Aorta (tissue), 5 donors: ENCODE results near the gene LAMA4. TPM values are rescaled to one million over a fixed set of nuclear protein-coding genes. Genes with fewer than 3 reads are reported as not detected.

Experiments
- ATAC-seq: fragments of 200-7000 bp; cut with Tn5 transposase; one replicate; pipeline ENCODE4 v1.9.1; 2022; ENCODE audit warnings: moderate library complexity; ENCODE audit not compliant: low FRiP score
- DNase-seq, 2 donors: peaks; one replicate each; pipeline ENCODE4 v3.0.0-alpha.2; 2020
- H3K27ac ChIP-seq, 2 donors: one replicate each; pipeline ENCODE4 v1.5.1; 2013; ENCODE audit warnings: low read length in 2 of 2, mild to moderate bottlenecking in 2 of 2, moderate library complexity in 2 of 2, control low read depth in 1 of 2, inconsistent platforms in 1 of 2, low read depth in 1 of 2
- H3K27me3 ChIP-seq, 2 donors: one replicate each; pipeline ENCODE4 v1.6.1; 2013; ENCODE audit warnings: control low read depth in 1 of 2, low read length in 1 of 2, mild to moderate bottlenecking in 1 of 2, moderate library complexity in 1 of 2; ENCODE audit not compliant: insufficient read depth in 2 of 2, control insufficient read depth in 1 of 2
- H3K36me3 ChIP-seq, 2 donors: one replicate each; pipeline ENCODE4 v1.6.1; 2013; ENCODE audit warnings: control low read depth in 1 of 2, low read length in 1 of 2, mild to moderate bottlenecking in 1 of 2; ENCODE audit not compliant: insufficient read depth in 2 of 2, control insufficient read depth in 1 of 2
- H3K4me1 ChIP-seq, 2 donors: one replicate each; pipeline ENCODE4 v1.6.1; 2013; ENCODE audit warnings: low read length in 2 of 2, control low read depth in 1 of 2, mild to moderate bottlenecking in 1 of 2, moderate library complexity in 1 of 2; ENCODE audit not compliant: insufficient read depth in 2 of 2, control insufficient read depth in 1 of 2
- H3K4me3 ChIP-seq, 2 donors: one replicate each; pipeline ENCODE4 v1.5.1; 2013; ENCODE audit warnings: low read length in 2 of 2, control low read depth in 1 of 2, mild to moderate bottlenecking in 1 of 2
- H3K9me3 ChIP-seq: one replicate; pipeline ENCODE4 v1.6.1; 2013; ENCODE audit warnings: mild to moderate bottlenecking, low read length; ENCODE audit not compliant: control insufficient read depth
- WGBS, 2 donors: extraction: QIAGEN DNeasy Blood & Tissue Kit; methylation state at CpG; one replicate each; pipeline ENCODE4 v1.1.7; 2013; 5-methylcytosine and 5-hydroxymethylcytosine counted together
- intact Hi-C, 2 donors: fragments of 100-400 bp; cut with DNase I; formaldehyde crosslinking; loops; one replicate each; pipeline versions ENCODE4 v1.14.2 to v1.15.0; 2022
- polyA plus RNA-seq, 2 donors: library from polyadenylated mRNA; stranded (reverse); fragments of 200-250 nt; gene quantifications; one replicate each; pipeline ENCODE4 v1.2.3, GENCODE V29; 2013
- total RNA-seq, 2 donors: library from RNA; stranded (reverse); fragmentation: NEBNext Ultra II Directional; extraction: Animal tissue kit (Norgen Biotek cat#: 25700); gene quantifications; one replicate each; pipeline ENCODE4 v1.2.1, GENCODE V29; 2021
- donor health status: healthy with polysubstance abuse.
- donor health status: Bipolar disorder and iron deficiency.
- donor health status: DM: no; HTN: no; CAD: no.
- donor health status: DM: no; HTN: no; CAD: no.
- donor health status: DM: yes; HTN: yes; CAD: no.

The LAMA4 gene
- total and polyA plus RNA-seq, 4 donors = 7.8 to 150 (median 67.5) TPM

GRCh38 chr6:112173221-112173804 is 81.1 kb downstream of the LAMA4 start:
- ATAC-seq (no peak), DNase-seq (no peak)
- no peaks in the 10 kb centered on the region for H3K4me1 ChIP-seq
- no peaks in the 10 kb centered on the region for H3K27me3 ChIP-seq
- H3K4me3 ChIP-seq = no peak overlapping the region
- WGBS, 2 donors = 74 to 77% methylated on average over 2 of the region's 2 CpGs
- H3K36me3 ChIP-seq = peaks cover 4 to 8% of the 10 kb centered on the region in 2 donors
- no peak overlapping the region for H3K27ac ChIP-seq
- intact Hi-C loops = no loop called here
- H3K9me3 ChIP-seq = no peaks in the 10 kb centered on the region

GRCh38 chr6:112172540-112172939 is 81.8 kb downstream of the LAMA4 start:
- Histone ChIP-seq H3K4me1 (no peaks in the 10 kb centered on the region), H3K9me3 (no peaks in the 10 kb centered on the region), H3K4me3 (no peak overlapping the region), H3K27me3 (no peaks in the 10 kb centered on the region), H3K27ac (no peak overlapping the region), H3K36me3 (peaks cover 4 to 8% of the 10 kb centered on the region in 2 donors)
- intact Hi-C loops = no loop called here
- 80 to 81% methylated on average over 7 of the region's 7 CpGs for WGBS, 2 donors
- ATAC-seq (no peak), DNase-seq (no peak)

- intact Hi-C loops = no loop called here
- Histone ChIP-seq H3K27ac (no peak overlapping the region), H3K9me3 (no peaks in the 10 kb centered on the region), H3K4me1 (no peaks in the 10 kb centered on the region), H3K27me3 (no peaks in the 10 kb centered on the region), H3K36me3 (peaks cover 4 to 5% of the 10 kb centered on the region in 2 donors), H3K4me3 (no peak overlapping the region)
- WGBS, 2 donors = 93 to 94% methylated on average over 1 of the region's 1 CpG
- ATAC-seq (no peak), DNase-seq (no peak)
Observed at GRCh38 chr6:112169541-112169940, 84.8 kb downstream of the LAMA4 start.

GRCh38 chr6:112163295-112164257 is 90.8 kb downstream of the LAMA4 start:
- H3K9me3 ChIP-seq = no peaks in the 10 kb centered on the region
- WGBS, 2 donors = 48 to 55% methylated on average over 21 of the region's 21 CpGs
- H3K27ac ChIP-seq = no peak overlapping the region
- no peaks in the 10 kb centered on the region for H3K4me1 ChIP-seq
- DNase-seq = peak; percentile 74 to 84
- no peak overlapping the region for H3K4me3 ChIP-seq
- no peaks in the 10 kb centered on the region for H3K36me3 ChIP-seq
- H3K27me3 ChIP-seq = no peaks in the 10 kb centered on the region
- intact Hi-C loops = no loop called here
- peak; percentile 77 for ATAC-seq

- no peaks in the 10 kb centered on the region for H3K36me3 ChIP-seq
- no peaks in the 10 kb centered on the region for H3K27me3 ChIP-seq
- intact Hi-C loops = no loop called here
- H3K4me3 ChIP-seq = no peak overlapping the region
- H3K9me3 ChIP-seq = no peaks in the 10 kb centered on the region
- 94% methylated on average over 1 of the region's 1 CpG for WGBS, 2 donors
- ATAC-seq (no peak), DNase-seq (no peak)
- H3K4me1 ChIP-seq = no peaks in the 10 kb centered on the region
- no peak overlapping the region for H3K27ac ChIP-seq
Observed at GRCh38 chr6:112160745-112161144, 93.6 kb downstream of the LAMA4 start.

- Histone ChIP-seq H3K9me3 (no peaks in the 10 kb centered on the region), H3K27ac (no peak overlapping the region), H3K36me3 (no peaks in the 10 kb centered on the region), H3K4me3 (no peak overlapping the region), H3K4me1 (no peaks in the 10 kb centered on the region), H3K27me3 (no peaks in the 10 kb centered on the region)
- 86 to 90% methylated on average over 4 of the region's 4 CpGs for WGBS, 2 donors
- DNase-seq (no peak), ATAC-seq (no peak)
- intact Hi-C loops = no loop called here
Observed at GRCh38 chr6:112156668-112157067, 97.7 kb downstream of the LAMA4 start.

- Histone ChIP-seq H3K27me3 (no peaks in the 10 kb centered on the region), H3K4me1 (no peaks in the 10 kb centered on the region), H3K27ac (no peak overlapping the region), H3K36me3 (no peaks in the 10 kb centered on the region), H3K4me3 (no peak overlapping the region), H3K9me3 (no peaks in the 10 kb centered on the region)
- intact Hi-C loops = no loop called here
- 52 to 58% methylated on average over 3 of the region's 3 CpGs for WGBS, 2 donors
- DNase-seq (no peak), ATAC-seq (peak; percentile 44)
Observed at GRCh38 chr6:112155886-112156285, 98.5 kb downstream of the LAMA4 start.

- no peaks in the 10 kb centered on the region for H3K36me3 ChIP-seq
- no peak overlapping the region for H3K27ac ChIP-seq
- 94 to 98% methylated on average over 2 of the region's 2 CpGs for WGBS, 2 donors
- H3K9me3 ChIP-seq = no peaks in the 10 kb centered on the region
- no peaks in the 10 kb centered on the region for H3K4me1 ChIP-seq
- H3K4me3 ChIP-seq = no peak overlapping the region
- intact Hi-C loops = no loop called here
- DNase-seq = no peak
- no peak for ATAC-seq
- no peaks in the 10 kb centered on the region for H3K27me3 ChIP-seq
Observed at GRCh38 chr6:112154711-112155110, 99.7 kb downstream of the LAMA4 start.
